GM18951 (cell line): ENCODE data around the gene ITK.

Experiments
- POLR2A ChIP-seq: IDR thresholded peaks from 4 replicates; pipeline ENCODE4 v1.6.1; 2011; ENCODE audit warnings: mild to moderate bottlenecking; ENCODE audit not compliant: insufficient read length, insufficient read depth; ENCODE audit errors: extremely low read depth
- in situ Hi-C: fragments of 300-500 bp; cut with MboI; formaldehyde crosslinking; loops from one replicate; pipeline ENCODE4 v1.12.0; 2022; ENCODE audit warnings: low sequenced_read_pairs, mixed read lengths, inconsistent platforms; ENCODE audit not compliant: unreplicated experiment

Gene ITK

GRCh38 chr5:157213527-157214243 is 33.0 kb downstream of the ITK start:
- in situ Hi-C loops, result no loop called here
- no peak for TF ChIP-seq POLR2A

- no peak for TF ChIP-seq POLR2A
- in situ Hi-C loops, result no loop called here
Observed at GRCh38 chr5:157214415-157214814, 33.8 kb downstream of the ITK start.

GRCh38 chr5:157214861-157215513 is 34.3 kb downstream of the ITK start:
- no peak for TF ChIP-seq POLR2A
- in situ Hi-C loops, result no loop called here

- in situ Hi-C loops, result no loop called here
- TF ChIP-seq POLR2A, result no peak
Observed at GRCh38 chr5:157215514-157216167, 35.0 kb downstream of the ITK start.

GRCh38 chr5:157216391-157217142 is 35.9 kb downstream of the ITK start:
- in situ Hi-C loops, result no loop called here
- TF ChIP-seq POLR2A, result no peak

- in situ Hi-C loops, result no loop called here
- TF ChIP-seq POLR2A, result no peak
Observed at GRCh38 chr5:157217289-157218024, 36.8 kb downstream of the ITK start.

- in situ Hi-C loops, result no loop called here
- no peak for TF ChIP-seq POLR2A
Observed at GRCh38 chr5:157219491-157220271, 39.0 kb downstream of the ITK start.

GRCh38 chr5:157221959-157222358 is 41.3 kb downstream of the ITK start:
- in situ Hi-C loops, result no loop called here

GRCh38 chr5:157222506-157223230 is 42.0 kb downstream of the ITK start:
- no peak for TF ChIP-seq POLR2A
- in situ Hi-C loops, result no loop called here

More at GRCh38 chr5:157221959-157222358, 41.3 kb downstream of the ITK start:
- no peak for TF ChIP-seq POLR2A

- no peak for TF ChIP-seq POLR2A
- in situ Hi-C loops, result no loop called here
Observed at GRCh38 chr5:157225469-157226422, 45.1 kb downstream of the ITK start.

- TF ChIP-seq POLR2A, result no peak
- in situ Hi-C loops, result no loop called here
Observed at GRCh38 chr5:157230610-157231009, 50.0 kb downstream of the ITK start.

- no peak for TF ChIP-seq POLR2A
- in situ Hi-C loops, result no loop called here
Observed at GRCh38 chr5:157232706-157233105, 52.1 kb downstream of the ITK start.
